Calu3 (cell line): ENCODE results near the gene RMP24.
"Not testable (repeated sequence)": the region's sequence is repeated elsewhere in the genome, so short reads cannot be mapped to it uniquely, and the experiment has no call there.

Experiments
- BruUV-seq: library from RNA; stranded (reverse); fragments of 400-500 nt; replicated peaks from 2 replicates; lab custom pipeline; 2021; lab: Mats Ljungman, UMichigan
- CTCF ChIA-PET: fragments of 300-600 bp; sonication (Branson Sonifier 250); formaldehyde crosslinking; loops from one replicate; lab custom pipeline; 2022; ENCODE audit warnings: antibody characterized with exemption; lab: Charles Lee
- DNase-seq: peaks from one replicate; pipeline ENCODE4 v3.0.0; 2022
- H3K27ac Mint-ChIP-seq: one replicate; pipeline ENCODE4 v1.8.0; 2022; ENCODE audit warnings: mixed read lengths; ENCODE audit not compliant: unreplicated experiment
- H3K27me3 Mint-ChIP-seq: one replicate; pipeline ENCODE4 v1.8.0; 2022; ENCODE audit warnings: mixed read lengths; ENCODE audit not compliant: unreplicated experiment
- H3K36me3 Mint-ChIP-seq: one replicate; pipeline ENCODE4 v1.8.0; 2022; ENCODE audit warnings: mild to moderate bottlenecking, moderate library complexity, mixed read lengths; ENCODE audit not compliant: insufficient read depth, unreplicated experiment
- H3K4me1 Mint-ChIP-seq: one replicate; pipeline ENCODE4 v1.8.0; 2022; ENCODE audit warnings: mild to moderate bottlenecking, low read depth, mixed read lengths; ENCODE audit not compliant: unreplicated experiment
- H3K4me3 Mint-ChIP-seq: one replicate; pipeline ENCODE4 v1.8.0; 2022; ENCODE audit warnings: mild to moderate bottlenecking, low read depth, moderate library complexity, mixed read lengths; ENCODE audit not compliant: unreplicated experiment
- H3K9me3 Mint-ChIP-seq: one replicate; pipeline ENCODE4 v1.8.0; 2022; ENCODE audit warnings: low read depth, mixed read lengths; ENCODE audit not compliant: unreplicated experiment
- intact Hi-C: fragments of 100-400 bp; cut with micrococcal nuclease; formaldehyde crosslinking; loops from one replicate; pipeline ENCODE4 v1.10.0; 2022; ENCODE audit not compliant: unreplicated experiment
- TF ChIP-seq, protein P1 (sequence below): fragments of 200-600 bp; IDR thresholded peaks from one replicate; pipeline ENCODE4 v1.8.0; 2022; ENCODE audit warnings: antibody characterized with exemption; ENCODE audit not compliant: unreplicated experiment

The RMP24 gene

DNA sequence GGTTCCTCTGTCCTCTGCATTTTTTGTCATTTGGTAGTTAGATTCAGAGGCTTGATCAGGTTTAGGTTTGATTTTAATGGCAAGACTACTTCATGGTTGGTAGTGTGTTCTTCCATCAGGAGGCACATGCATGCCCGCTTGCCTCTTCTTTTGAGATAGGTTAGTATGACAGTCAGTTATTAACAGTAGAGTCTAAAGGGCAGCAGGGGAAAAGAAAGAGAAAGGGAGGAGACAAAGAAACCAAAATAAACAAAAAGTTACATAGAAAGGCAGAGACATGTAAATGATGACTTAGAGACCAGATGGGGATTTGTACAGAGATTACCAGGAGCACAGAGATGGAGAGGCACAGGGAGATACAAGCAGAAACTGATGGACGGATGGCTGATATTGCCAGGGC, 10.2 kb upstream of the RMP24 start:
- peaks cover 50% of the 10 kb centered on the region for H3K27me3 Mint-ChIP-seq
- no TSS peak for BruUV-seq
- CTCF ChIA-PET: no interaction called here
- H3K27ac Mint-ChIP-seq: no peak overlapping the region
- H3K9me3 Mint-ChIP-seq: no peaks in the 10 kb centered on the region
- TF ChIP-seq, protein P1, sequence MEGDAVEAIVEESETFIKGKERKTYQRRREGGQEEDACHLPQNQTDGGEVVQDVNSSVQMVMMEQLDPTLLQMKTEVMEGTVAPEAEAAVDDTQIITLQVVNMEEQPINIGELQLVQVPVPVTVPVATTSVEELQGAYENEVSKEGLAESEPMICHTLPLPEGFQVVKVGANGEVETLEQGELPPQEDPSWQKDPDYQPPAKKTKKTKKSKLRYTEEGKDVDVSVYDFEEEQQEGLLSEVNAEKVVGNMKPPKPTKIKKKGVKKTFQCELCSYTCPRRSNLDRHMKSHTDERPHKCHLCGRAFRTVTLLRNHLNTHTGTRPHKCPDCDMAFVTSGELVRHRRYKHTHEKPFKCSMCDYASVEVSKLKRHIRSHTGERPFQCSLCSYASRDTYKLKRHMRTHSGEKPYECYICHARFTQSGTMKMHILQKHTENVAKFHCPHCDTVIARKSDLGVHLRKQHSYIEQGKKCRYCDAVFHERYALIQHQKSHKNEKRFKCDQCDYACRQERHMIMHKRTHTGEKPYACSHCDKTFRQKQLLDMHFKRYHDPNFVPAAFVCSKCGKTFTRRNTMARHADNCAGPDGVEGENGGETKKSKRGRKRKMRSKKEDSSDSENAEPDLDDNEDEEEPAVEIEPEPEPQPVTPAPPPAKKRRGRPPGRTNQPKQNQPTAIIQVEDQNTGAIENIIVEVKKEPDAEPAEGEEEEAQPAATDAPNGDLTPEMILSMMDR: no peak
- no peak overlapping the region for H3K4me3 Mint-ChIP-seq
- no peaks in the 10 kb centered on the region for H3K36me3 Mint-ChIP-seq
- DNase-seq: no peak
- peaks cover 8% of the 10 kb centered on the region for H3K4me1 Mint-ChIP-seq
- intact Hi-C loops: no loop called here

DNA sequence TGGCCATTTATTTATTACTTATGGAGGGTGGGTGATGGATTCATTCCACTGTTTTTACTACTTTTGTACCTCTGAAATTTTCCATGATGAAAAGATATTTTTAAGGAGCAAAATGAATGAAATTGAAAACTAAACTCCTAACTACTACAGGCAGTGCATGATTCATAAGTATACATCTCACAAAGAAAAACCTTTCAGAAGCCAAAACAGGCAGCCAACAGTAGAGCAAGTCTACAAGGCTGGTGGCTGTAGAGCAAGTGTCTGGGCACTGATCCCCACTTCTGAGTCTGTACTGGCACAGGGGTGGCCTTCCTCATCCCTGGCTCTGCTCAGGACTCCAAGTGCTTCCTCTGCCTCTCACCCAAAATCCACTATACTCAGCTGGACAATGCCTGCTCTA, 8.2 kb upstream of the RMP24 start:
- CTCF ChIA-PET: no interaction called here
- H3K36me3 Mint-ChIP-seq: no peaks in the 10 kb centered on the region
- no peak overlapping the region for H3K27ac Mint-ChIP-seq
- peaks cover 8% of the 10 kb centered on the region for H3K4me1 Mint-ChIP-seq
- H3K9me3 Mint-ChIP-seq: no peaks in the 10 kb centered on the region
- no peak for DNase-seq
- H3K4me3 Mint-ChIP-seq: no peak overlapping the region
- intact Hi-C loops: no loop called here
- BruUV-seq: no TSS peak
- TF ChIP-seq, protein P1: no peak
- H3K27me3 Mint-ChIP-seq: peaks cover 30% of the 10 kb centered on the region

DNA sequence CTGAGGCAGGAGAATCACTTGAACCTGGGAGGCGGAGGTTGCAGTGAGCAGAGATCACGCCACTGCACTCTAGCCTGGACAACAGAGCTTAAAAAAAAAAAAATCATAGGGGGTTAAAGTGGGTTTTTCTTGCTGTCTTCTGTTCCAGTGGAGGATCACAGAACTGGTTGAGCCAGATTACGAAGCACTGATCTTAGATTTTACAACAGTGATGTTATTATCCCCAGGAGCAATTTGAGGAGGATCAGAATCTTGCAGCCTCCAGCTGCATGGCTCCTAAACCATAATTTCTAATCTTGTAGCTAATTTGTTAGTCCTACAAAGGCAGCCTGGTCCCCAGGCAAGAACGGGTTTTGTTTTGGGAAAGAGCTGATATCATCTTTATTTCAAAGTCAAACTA, 4.6 kb upstream of the RMP24 start:
- H3K27ac Mint-ChIP-seq, H3K4me3 Mint-ChIP-seq, DNase-seq, H3K9me3 Mint-ChIP-seq, BruUV-seq, CTCF ChIA-PET, H3K4me1 Mint-ChIP-seq, intact Hi-C loops: not testable (repeated sequence)
- H3K27me3 Mint-ChIP-seq: peaks cover 17% of the 10 kb centered on the region
- peaks cover 16% of the 10 kb centered on the region for H3K36me3 Mint-ChIP-seq

DNA sequence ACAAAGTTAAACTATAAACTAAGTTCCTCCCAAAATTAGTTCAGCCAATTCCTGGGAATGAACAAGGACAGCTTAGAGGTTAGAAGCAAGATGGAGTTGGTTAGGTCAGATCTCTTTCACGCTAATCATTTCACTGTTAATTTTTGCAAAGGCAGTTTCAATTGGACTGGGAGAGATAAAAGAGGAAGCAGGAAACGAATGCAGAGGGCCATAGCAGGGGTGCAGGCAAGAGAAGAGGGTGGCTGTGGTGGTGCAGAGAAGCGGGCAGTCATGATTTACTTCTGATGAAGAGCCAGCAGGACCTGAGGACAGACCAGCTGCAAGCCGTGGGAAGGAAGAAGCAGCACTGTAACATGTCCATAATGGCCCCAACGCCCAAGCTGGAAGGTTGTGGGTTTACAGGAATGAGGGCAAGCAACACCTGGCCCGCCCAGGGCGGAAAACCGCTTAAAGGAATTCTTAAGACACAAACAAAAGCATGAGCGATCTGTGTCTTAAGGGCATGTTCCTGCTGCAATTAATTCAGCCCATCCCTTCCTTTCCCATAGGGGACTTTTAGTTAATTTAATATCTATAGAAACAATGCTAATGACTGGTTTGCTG, 4.1 kb upstream of the RMP24 start:
- H3K4me1 Mint-ChIP-seq: peaks cover under 1% of the 10 kb centered on the region
- no peaks in the 10 kb centered on the region for H3K9me3 Mint-ChIP-seq
- peaks cover 14% of the 10 kb centered on the region for H3K27me3 Mint-ChIP-seq
- no peak overlapping the region for H3K27ac Mint-ChIP-seq
- TF ChIP-seq, protein P1: no peak
- no peak for DNase-seq
- intact Hi-C loops: no loop called here
- H3K36me3 Mint-ChIP-seq: peaks cover 21% of the 10 kb centered on the region
- no peak overlapping the region for H3K4me3 Mint-ChIP-seq
- CTCF ChIA-PET: no interaction called here
- BruUV-seq: no TSS peak

DNA sequence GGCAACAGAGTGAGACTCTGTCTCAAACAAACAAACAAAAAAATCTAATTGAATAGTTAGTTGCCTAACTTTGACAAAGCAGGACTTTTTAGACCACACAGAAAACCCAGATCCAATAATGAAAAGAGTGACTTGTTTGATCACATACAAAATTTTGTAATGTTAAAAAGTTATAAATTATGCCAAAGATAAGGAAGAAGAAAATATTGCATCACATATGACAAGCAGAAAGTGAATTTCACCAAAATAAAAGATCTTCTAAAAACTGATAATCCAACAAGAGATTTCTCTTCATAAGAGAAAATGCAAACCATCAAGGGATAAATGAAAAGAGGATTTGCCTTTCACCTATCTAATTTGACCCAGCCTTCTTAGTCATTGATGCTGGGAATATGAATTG, 2.8 kb upstream of the RMP24 start:
- CTCF ChIA-PET: no interaction called here
- peaks cover 10% of the 10 kb centered on the region for H3K27me3 Mint-ChIP-seq
- no peak for DNase-seq
- intact Hi-C loops: no loop called here
- no TSS peak for BruUV-seq
- no peaks in the 10 kb centered on the region for H3K9me3 Mint-ChIP-seq
- peaks cover 12% of the 10 kb centered on the region for H3K4me1 Mint-ChIP-seq
- TF ChIP-seq, protein P1: no peak
- no peak overlapping the region for H3K27ac Mint-ChIP-seq
- H3K4me3 Mint-ChIP-seq: no peak overlapping the region
- H3K36me3 Mint-ChIP-seq: peaks cover 30% of the 10 kb centered on the region
